Adipocyte (in vitro differentiated cells): Measurements from ENCODE around the gene CYP2A6.
A peak's percentile ranks its signal among the peaks of the same experiment; 100 is the strongest.
"Not testable (repeated sequence)": the region's sequence is repeated elsewhere in the genome, so short reads cannot be mapped to it uniquely, and the experiment has no call there.

Source experiments
- DNase-seq: peaks from one replicate; pipeline ENCODE4 v3.0.0-alpha.2; 2015; ENCODE audit warnings: low read depth
- H3K27me3 ChIP-seq: replicated peaks from 2 replicates; pipeline ENCODE4 v1.7.0; 2013; ENCODE audit warnings: mild to moderate bottlenecking, low read length, moderate library complexity; ENCODE audit not compliant: control insufficient read depth, insufficient read depth
- H3K36me3 ChIP-seq: 2 replicates; pipeline ENCODE4 v1.7.0; 2013; ENCODE audit warnings: low read length, mild to moderate bottlenecking, moderate library complexity; ENCODE audit not compliant: control insufficient read depth, insufficient read depth, severe bottlenecking
- H3K4me1 ChIP-seq: 2 replicates; pipeline ENCODE4 v1.7.0; 2013; ENCODE audit warnings: mild to moderate bottlenecking, low read length, moderate library complexity; ENCODE audit not compliant: control insufficient read depth, insufficient read depth
- H3K4me3 ChIP-seq: 2 replicates; pipeline ENCODE4 v1.7.0; 2013; ENCODE audit warnings: mild to moderate bottlenecking, low read length, moderate library complexity
- H3K9ac ChIP-seq: 2 replicates; pipeline ENCODE4 v1.7.0; 2013; ENCODE audit warnings: mild to moderate bottlenecking, low read length, moderate library complexity
- H3K9me3 ChIP-seq: 2 replicates; pipeline ENCODE4 v1.7.0; 2013; ENCODE audit warnings: mild to moderate bottlenecking, low read length, moderate library complexity; ENCODE audit not compliant: control insufficient read depth

CYP2A6 gene

DNA sequence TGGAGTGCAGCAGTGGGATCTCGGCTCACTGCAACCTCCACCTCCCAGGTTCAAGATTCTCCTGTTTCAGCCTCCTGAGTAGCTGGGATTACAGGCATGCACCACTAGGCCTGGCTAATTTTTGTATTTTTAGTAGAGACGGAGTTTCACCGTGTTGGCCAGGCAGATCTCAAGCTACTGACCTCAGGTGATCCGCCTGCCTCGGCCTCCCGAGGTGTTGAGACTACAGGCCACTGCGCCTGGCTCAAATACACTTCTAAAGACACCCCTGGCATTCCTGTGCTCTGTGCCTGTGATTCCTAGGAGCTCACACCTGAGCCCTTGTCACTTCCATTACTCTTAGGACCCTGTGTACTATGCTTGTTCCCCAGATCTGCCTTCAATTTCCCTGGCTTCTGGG is 37.7 kb downstream of the CYP2A6 start:
- H3K4me3 ChIP-seq, H3K27me3 ChIP-seq, H3K9ac ChIP-seq, DNase-seq, H3K9me3 ChIP-seq: not testable (repeated sequence)
- H3K4me1 ChIP-seq, result peaks cover 25% of the 10 kb centered on the region
- H3K36me3 ChIP-seq, result peaks cover 23% of the 10 kb centered on the region

DNA sequence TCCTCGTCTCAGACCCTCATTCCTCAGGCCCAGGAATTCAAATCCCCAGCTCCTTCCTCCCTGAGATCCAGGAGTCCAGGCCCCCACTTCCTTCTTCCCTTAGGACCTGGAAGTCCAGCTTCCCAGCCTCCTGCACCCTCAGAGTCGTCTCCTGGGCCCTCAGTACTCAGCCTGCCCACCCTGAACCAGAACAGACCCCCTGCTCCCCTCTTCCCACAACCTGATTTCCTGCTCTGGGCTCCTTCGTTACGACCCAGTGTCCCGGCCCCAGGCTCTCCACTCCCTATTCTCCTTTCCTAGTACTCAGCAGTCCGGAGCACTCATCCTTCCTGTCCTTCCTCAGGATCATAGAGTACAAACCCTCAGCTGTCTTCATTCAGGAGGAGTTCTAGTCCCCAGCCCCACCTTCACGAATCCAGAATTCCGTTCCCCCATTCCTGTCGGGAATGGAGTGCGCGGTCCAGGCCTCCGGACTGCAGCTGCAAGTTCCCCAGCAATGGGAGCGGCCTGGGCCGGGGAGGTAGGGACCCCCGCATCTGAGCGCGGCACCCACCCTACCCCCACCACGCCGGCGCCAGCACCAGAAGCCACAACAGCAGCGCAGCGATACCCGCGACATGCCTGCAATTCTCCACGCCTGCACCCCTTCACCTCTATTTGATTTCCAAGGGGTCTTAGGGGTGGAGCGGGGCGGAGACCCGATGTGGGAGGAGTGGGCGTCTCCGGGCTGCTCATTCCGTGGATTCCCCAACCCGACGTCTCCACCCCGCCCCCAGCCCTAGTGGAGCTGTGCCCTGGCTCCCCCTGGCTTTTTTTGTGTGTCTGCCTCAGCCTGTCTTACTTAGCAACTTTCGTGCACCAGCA is 38.5 kb downstream of the CYP2A6 start:
- H3K9me3 ChIP-seq, result no peaks in the 10 kb centered on the region
- peak overlapping the region; percentile 52 for H3K4me3 ChIP-seq
- H3K36me3 ChIP-seq, result peaks cover 30% of the 10 kb centered on the region
- H3K27me3 ChIP-seq, result no peaks in the 10 kb centered on the region
- H3K9ac ChIP-seq, result peak overlapping the region; percentile 73
- peaks cover 26% of the 10 kb centered on the region for H3K4me1 ChIP-seq
- DNase-seq, result no peak

DNA sequence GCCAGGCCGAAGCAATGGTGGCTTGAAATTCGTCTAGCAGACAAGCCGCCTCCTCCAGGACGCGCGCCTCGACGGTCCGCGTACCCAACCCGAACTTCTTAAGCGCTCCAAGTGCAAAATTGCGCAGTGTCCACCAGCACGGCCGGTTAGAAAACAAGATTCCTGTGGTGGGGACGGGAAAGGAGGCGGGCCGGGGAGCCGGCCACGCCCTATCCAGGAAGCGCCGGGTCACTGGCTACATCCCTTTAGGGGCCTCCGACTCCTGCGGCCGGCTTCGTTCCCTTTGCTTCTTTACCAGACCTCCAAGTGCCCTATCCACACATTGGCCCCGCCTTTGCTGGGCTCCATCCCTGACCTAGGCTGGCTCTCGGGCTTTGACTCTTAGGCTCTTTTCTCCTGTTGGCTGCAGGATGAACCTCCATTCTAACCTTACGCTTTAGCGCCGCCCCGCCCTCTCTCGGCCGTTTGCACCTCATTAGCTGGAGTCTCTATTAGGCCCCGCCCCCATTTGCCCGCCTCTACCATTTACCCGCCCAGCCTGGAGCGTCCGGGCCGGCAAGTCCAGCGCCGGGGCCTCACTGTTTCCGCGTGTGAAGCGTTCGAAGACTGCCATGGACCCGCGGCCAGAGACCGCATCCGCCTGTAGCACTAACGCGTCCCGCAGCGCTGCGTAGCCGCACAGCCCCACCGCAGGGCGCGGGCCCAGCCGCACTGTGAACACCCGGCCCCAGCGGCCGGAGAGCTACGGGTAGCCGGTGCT is 39.4 kb downstream of the CYP2A6 start:
- not testable (repeated sequence) for H3K9me3 ChIP-seq, H3K27me3 ChIP-seq
- Histone ChIP-seq H3K4me3 (peak overlapping the region; percentile 69), H3K36me3 (peaks cover 30% of the 10 kb centered on the region), H3K4me1 (peaks cover 31% of the 10 kb centered on the region), H3K9ac (peak overlapping the region; percentile 73)
- peak; percentile 87 for DNase-seq

DNA sequence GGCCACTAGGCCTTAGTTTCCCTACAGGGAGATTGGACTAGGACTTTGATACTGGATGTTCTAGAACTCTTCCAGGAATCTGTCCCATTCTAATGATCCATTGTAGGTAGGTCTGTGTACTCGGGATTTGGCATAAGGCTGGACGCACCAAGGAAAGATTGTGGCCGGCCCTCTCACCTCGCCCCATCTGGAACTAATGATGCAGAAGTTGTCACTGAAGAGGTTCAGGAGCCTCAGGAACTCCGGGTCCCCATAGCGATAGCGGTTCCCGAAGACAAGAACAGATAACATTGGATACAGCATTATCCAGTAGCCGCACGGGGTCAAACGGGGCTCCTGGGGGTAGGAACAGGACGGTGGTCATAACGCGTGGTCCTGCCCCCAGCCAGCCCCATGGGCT is 40.1 kb downstream of the CYP2A6 start:
- H3K9ac ChIP-seq, result peak overlapping the region; percentile 69
- DNase-seq, result no peak
- H3K36me3 ChIP-seq, result peaks cover 33% of the 10 kb centered on the region
- no peaks in the 10 kb centered on the region for H3K27me3 ChIP-seq
- H3K9me3 ChIP-seq, result no peaks in the 10 kb centered on the region
- peaks cover 31% of the 10 kb centered on the region for H3K4me1 ChIP-seq
- peak overlapping the region; percentile 69 for H3K4me3 ChIP-seq

DNA sequence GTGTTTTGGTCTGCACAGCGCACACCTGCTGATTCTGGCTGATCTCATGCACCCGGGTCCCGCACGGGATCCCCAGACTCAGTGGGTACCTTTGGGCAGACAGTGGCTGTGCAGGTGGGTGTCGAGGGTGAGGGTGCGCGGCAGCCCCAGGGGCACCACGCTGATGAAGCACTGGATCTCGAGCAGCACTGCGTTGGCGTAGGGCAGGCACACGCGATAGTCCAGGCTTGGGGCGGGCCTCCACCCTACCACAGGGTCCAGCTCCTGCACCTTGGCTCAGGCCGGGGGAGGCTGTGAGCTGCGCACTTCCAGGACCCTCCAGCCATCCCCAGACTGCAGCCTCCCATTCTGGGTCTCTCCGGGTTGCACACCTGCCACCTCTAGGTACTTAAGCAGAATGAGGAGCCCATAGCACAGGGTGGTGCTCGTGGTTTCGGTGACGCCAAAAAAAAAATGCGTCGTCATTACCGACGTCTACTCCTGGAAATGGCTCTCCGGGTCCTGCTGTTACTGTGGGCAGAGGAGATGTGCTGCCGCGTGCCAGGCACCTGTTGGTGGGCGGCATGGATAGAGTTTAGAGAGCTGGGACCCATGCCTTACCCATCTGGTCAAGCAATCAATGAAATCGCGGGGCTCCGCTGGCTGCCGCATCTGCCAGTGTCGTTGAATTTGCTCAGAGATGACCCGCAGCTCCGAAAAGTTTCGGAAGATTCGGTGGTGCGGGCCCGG is 40.7 kb downstream of the CYP2A6 start:
- H3K9ac ChIP-seq, result peak overlapping the region; percentile 69
- DNase-seq, result no peak
- peaks cover 38% of the 10 kb centered on the region for H3K36me3 ChIP-seq
- peak overlapping the region; percentile 69 for H3K4me3 ChIP-seq
- H3K9me3 ChIP-seq, result no peaks in the 10 kb centered on the region
- H3K27me3 ChIP-seq, result no peaks in the 10 kb centered on the region
- peaks cover 37% of the 10 kb centered on the region for H3K4me1 ChIP-seq

DNA sequence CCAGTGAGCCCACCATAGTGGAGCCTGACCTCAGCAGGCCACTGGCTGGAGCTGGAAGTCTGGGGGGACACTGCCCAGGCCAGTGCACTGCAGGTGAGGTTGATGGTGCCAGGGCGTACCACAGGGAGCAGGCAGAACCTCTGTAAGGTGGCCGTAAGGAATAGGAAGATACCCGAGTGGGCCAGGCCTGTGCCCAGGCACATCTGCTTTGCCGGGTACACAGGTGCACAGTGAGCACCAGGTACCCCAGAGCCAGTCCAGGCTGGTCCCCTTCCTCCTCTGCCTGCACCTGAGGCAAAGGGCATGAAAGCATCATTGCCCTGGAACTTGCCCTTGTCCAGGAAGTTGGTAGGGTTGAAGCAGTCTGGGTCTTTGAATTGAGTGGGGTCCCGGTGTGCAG is 41.8 kb downstream of the CYP2A6 start:
- Histone ChIP-seq H3K4me3 (no peak overlapping the region), H3K36me3 (peaks cover 48% of the 10 kb centered on the region), H3K27me3 (no peaks in the 10 kb centered on the region), H3K9ac (no peak overlapping the region), H3K9me3 (no peaks in the 10 kb centered on the region), H3K4me1 (peaks cover 46% of the 10 kb centered on the region)
- DNase-seq, result no peak

DNA sequence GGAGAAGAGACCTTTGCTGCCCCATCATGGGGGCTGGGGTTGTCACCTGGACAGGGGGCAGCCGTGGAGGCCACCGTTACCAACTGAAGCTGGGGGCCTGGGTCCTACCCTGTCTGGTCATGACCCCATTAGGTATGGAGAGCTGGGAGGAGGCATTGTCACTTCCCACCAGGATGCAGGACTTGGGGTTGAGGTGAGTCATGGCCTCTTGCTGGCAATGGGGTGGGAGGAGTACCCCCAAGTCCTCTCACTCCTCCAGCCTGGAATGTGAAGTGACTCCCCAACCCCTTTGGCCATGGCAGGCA is 42.3 kb downstream of the CYP2A6 start:
- Histone ChIP-seq H3K4me1 (peaks cover 49% of the 10 kb centered on the region), H3K9ac (no peak overlapping the region), H3K27me3 (no peaks in the 10 kb centered on the region), H3K4me3 (no peak overlapping the region), H3K36me3 (peaks cover 53% of the 10 kb centered on the region), H3K9me3 (no peaks in the 10 kb centered on the region)
- no peak for DNase-seq

DNA sequence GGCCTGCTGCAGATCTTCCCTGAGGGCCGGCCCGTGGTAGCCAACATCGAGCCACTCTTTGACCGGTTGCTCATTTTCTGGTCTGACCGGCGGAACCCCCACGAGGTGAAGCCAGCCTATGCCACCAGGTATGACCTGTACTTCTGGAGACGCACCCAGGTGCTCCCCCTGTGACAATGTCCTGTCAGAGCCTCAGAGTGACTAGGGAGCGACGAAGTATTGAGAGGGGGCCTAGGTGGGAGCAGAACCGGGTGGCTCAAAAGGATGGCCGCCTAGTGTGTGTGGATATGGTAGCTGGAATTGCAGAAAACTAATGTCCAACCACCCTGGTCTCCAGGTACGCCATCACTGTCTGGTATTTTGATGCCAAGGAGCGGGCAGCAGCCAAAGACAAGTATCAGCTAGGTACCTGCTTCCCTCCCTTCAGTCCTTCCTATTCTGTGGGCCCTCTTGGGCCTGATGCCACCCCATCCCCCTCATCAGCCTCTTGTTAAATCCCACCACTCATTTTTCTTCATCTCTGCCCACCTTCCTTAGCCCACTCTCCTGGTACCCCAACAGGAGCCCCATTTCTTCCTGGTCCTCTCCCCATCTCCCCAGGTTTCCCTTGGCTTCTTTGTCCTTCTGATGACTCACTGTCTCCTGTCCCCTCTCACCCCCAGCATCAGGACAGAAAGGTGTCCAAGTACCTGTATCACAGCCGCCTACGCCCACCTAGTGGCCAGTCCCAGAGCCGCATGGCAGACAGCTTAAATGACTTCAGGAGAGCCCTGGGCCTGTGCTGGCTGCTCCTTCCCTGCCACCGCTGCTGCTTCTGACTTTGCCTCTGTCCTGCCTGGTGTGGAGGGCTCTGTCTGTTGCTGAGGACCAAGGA is 42.9 kb downstream of the CYP2A6 start:
- H3K36me3 ChIP-seq, result peaks cover 53% of the 10 kb centered on the region
- H3K9ac ChIP-seq, result peak overlapping the region; percentile 30
- DNase-seq, result no peak
- no peaks in the 10 kb centered on the region for H3K27me3 ChIP-seq
- no peak overlapping the region for H3K4me3 ChIP-seq
- H3K4me1 ChIP-seq, result peaks cover 51% of the 10 kb centered on the region
- no peaks in the 10 kb centered on the region for H3K9me3 ChIP-seq

DNA sequence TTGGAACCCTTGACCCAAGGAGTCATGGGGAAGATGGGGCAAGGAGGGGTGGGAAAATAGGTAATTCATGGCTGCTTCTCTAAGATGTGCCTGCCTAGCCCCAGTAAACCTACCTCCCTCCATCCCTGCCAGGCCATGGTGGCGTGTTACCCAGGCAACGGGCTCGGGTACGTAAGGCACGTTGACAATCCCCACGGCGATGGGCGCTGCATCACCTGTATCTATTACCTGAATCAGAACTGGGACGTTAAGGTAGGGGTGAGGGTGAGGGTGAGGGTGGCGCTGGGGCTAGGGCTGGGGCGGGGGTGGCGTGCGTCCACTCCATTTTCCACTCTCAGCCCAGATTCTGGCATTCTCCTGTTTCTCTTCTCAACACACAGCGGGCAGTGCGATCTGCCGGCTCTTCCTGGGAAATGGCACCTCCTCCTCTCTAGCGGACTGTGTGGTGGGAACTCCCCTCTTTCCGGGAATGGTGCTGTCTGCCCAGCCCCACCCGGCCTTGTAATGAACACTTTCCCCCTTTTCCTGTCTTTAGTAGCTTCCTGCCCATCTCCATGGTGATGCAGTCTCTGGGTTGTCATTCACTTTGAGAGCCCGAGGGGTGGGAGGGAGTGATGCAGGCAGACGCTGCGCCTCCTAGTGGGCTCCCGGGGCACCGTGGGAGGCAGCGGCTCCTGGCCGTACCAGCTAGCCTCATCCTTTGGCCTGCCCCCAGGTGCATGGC is 43.7 kb downstream of the CYP2A6 start:
- Histone ChIP-seq H3K9ac (peak overlapping the region; percentile 30), H3K9me3 (no peaks in the 10 kb centered on the region), H3K4me3 (peak overlapping the region; percentile 12), H3K36me3 (peaks cover 58% of the 10 kb centered on the region), H3K27me3 (no peaks in the 10 kb centered on the region), H3K4me1 (peaks cover 52% of the 10 kb centered on the region)
- DNase-seq, result peak; percentile 95

DNA sequence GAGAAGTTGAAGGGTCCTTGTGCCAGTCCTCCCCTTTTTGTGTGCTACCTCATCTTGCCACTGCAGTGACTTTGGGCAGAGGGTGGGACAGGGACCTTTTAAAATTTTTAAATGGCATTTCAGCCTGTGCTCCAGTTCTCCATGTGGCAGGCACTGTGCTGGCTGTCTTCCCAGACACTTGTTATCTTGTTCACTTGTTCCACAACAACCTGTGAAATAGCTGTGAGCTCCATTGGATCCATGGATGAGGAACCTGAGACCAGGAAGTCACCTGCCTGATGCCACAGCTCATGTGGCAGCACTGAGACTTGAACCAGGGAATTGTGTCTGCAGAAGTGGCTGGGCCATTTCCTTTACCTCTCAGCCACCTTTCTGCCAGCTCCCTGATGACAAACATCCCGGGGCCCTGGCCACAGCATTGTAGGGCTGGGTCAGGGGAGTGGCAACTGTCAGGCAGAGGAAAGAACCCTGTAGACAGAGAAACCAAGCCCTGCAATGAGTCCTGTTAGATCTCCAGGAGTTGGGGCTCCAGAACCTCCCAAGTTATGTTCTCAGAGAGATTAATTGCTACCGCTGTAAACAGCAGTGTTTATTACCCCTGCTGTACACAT is 44.9 kb downstream of the CYP2A6 start:
- DNase-seq, result no peak
- no peak overlapping the region for H3K4me3 ChIP-seq

More for the DNA sequence above, 44.9 kb downstream of the CYP2A6 start:
- Histone ChIP-seq H3K4me1 (peaks cover 58% of the 10 kb centered on the region), H3K9ac (peak overlapping the region; percentile 30), H3K36me3 (peaks cover 66% of the 10 kb centered on the region), H3K9me3 (no peaks in the 10 kb centered on the region), H3K27me3 (no peaks in the 10 kb centered on the region)
